Panc1 (cell line): Measurements from ENCODE around the gene LIPI. TPM values are rescaled to one million over a fixed set of nuclear protein-coding genes. Genes with fewer than 3 reads are reported as not detected.

Source experiments
- ATAC-seq: fragments of 200-7000 bp; cut with Tn5 transposase; 2 replicates; pipeline ENCODE4 v1.9.1; 2020; ENCODE audit warnings: mild to moderate bottlenecking, moderate library complexity
- BruUV-seq: library from RNA; stranded (reverse); fragments of 400-500 nt; replicated peaks from 2 replicates; lab custom pipeline; 2021; lab: Mats Ljungman, UMichigan
- CTCF ChIA-PET: fragments of 300-600 bp; sonication (Branson Sonifier 250); formaldehyde crosslinking; loops from one replicate; lab custom pipeline; 2022; ENCODE audit warnings: antibody characterized with exemption; lab: Charles Lee
- POLR2A ChIA-PET: fragments of 300-600 bp; sonication (Branson Sonifier 250); formaldehyde crosslinking; loops from one replicate; lab custom pipeline; 2022; ENCODE audit warnings: antibody characterized with exemption; lab: Charles Lee
- DNase-seq: peaks from one replicate; pipeline ENCODE4 v3.0.0-alpha.2; 2010; ENCODE audit warnings: low read depth, low spot score
- H3K27ac ChIP-seq: 2 replicates; pipeline ENCODE4 v1.5.1; 2011; ENCODE audit warnings: mild to moderate bottlenecking, low read length, inconsistent platforms
- H3K27me3 ChIP-seq: fragments of 200-500 bp; sonication (Bioruptor generic); 2 replicates; pipeline ENCODE4 v1.6.0; 2014; ENCODE audit warnings: low read length, inconsistent platforms; ENCODE audit not compliant: control insufficient read depth, insufficient read depth
- H3K36me3 ChIP-seq: fragments of 200-500 bp; sonication (Bioruptor generic); 2 replicates; pipeline ENCODE4 v1.5.1; 2014; ENCODE audit warnings: inconsistent platforms, mild to moderate bottlenecking, low read length, moderate library complexity; ENCODE audit not compliant: control insufficient read depth, insufficient read depth
- H3K4me1 ChIP-seq: 2 replicates; pipeline ENCODE4 v1.5.1; 2011; ENCODE audit warnings: inconsistent platforms, mild to moderate bottlenecking, low read length, moderate library complexity; ENCODE audit not compliant: control insufficient read depth, insufficient read depth
- H3K4me3 ChIP-seq, 2 experiments: 2 replicates each; pipeline ENCODE4 v1.5.1; 2011 to 2012; ENCODE audit warnings: low read depth in 2 of 2, low read length in 2 of 2, mild to moderate bottlenecking in 2 of 2, inconsistent platforms in 1 of 2, moderate library complexity in 1 of 2
- H3K9me3 ChIP-seq: fragments of 200-500 bp; sonication (Bioruptor generic); 2 replicates; pipeline ENCODE4 v1.5.1; 2014; ENCODE audit warnings: low read depth, mild to moderate bottlenecking, inconsistent platforms, low read length, moderate library complexity; ENCODE audit not compliant: control insufficient read depth, insufficient read depth
- CTCF ChIP-seq: fragments of 450-650 bp; IDR thresholded peaks from 2 replicates; pipeline ENCODE4 v1.5.1; 2017; ENCODE audit warnings: mild to moderate bottlenecking
- POLR2AphosphoS5 ChIP-seq: IDR thresholded peaks from 2 replicates; pipeline ENCODE4 v1.6.1; 2012; ENCODE audit warnings: mild to moderate bottlenecking, low read depth, low read length, moderate library complexity
- SIN3A ChIP-seq: IDR thresholded peaks from 2 replicates; pipeline ENCODE4 v1.6.1; 2012; ENCODE audit warnings: low read depth, mild to moderate bottlenecking, low read length, moderate library complexity, borderline replicate concordance; ENCODE audit not compliant: insufficient read depth
- TCF7L2 ChIP-seq: IDR thresholded peaks from 2 replicates; pipeline ENCODE4 v1.6.1; 2011; ENCODE audit warnings: mild to moderate bottlenecking, low read depth, low read length, inconsistent platforms
- in situ Hi-C: cut with HindIII; loops from 2 replicates; pipeline ENCODE4 v1.10.0; 2016; ENCODE audit warnings: low sequenced_read_pairs, low pct_unique_long_range_greater_than_20kb
- intact Hi-C: fragments of 100-400 bp; cut with micrococcal nuclease; formaldehyde crosslinking; loops from one replicate; pipeline ENCODE4 v1.10.0; 2022; ENCODE audit not compliant: unreplicated experiment
- total RNA-seq: library from RNA; stranded (reverse); gene quantifications from one replicate; pipeline ENCODE4 v1.2.1, GENCODE V29; 2021; ENCODE audit not compliant: unreplicated experiment
- TF ChIP-seq, protein P1 (sequence below), 2 experiments: IDR thresholded peaks; 2 replicates each; pipeline ENCODE4 v1.6.1; 2011 to 2012; ENCODE audit warnings: low read depth in 2 of 2, control low read depth in 1 of 2, low read length in 1 of 2, mild to moderate bottlenecking in 1 of 2, moderate library complexity in 1 of 2; ENCODE audit not compliant: insufficient read depth in 1 of 2

The LIPI gene
- total RNA-seq, 1 experiment from 2014 or later = not detected

GRCh38 chr21:14243461-14243860 lies 32.7 kb upstream of the LIPI start:
- TF ChIP-seq TCF7L2 (no peak), SIN3A (no peak), CTCF (no peak), POLR2AphosphoS5 (no peak)
- TF ChIP-seq, protein P1, sequence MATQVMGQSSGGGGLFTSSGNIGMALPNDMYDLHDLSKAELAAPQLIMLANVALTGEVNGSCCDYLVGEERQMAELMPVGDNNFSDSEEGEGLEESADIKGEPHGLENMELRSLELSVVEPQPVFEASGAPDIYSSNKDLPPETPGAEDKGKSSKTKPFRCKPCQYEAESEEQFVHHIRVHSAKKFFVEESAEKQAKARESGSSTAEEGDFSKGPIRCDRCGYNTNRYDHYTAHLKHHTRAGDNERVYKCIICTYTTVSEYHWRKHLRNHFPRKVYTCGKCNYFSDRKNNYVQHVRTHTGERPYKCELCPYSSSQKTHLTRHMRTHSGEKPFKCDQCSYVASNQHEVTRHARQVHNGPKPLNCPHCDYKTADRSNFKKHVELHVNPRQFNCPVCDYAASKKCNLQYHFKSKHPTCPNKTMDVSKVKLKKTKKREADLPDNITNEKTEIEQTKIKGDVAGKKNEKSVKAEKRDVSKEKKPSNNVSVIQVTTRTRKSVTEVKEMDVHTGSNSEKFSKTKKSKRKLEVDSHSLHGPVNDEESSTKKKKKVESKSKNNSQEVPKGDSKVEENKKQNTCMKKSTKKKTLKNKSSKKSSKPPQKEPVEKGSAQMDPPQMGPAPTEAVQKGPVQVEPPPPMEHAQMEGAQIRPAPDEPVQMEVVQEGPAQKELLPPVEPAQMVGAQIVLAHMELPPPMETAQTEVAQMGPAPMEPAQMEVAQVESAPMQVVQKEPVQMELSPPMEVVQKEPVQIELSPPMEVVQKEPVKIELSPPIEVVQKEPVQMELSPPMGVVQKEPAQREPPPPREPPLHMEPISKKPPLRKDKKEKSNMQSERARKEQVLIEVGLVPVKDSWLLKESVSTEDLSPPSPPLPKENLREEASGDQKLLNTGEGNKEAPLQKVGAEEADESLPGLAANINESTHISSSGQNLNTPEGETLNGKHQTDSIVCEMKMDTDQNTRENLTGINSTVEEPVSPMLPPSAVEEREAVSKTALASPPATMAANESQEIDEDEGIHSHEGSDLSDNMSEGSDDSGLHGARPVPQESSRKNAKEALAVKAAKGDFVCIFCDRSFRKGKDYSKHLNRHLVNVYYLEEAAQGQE (IDR thresholded peaks at IDR 0.05; ENCODE audit: insufficient read depth in 1 of 2, low read depth in 2 of 2, low read length in 1 of 2) = no peak
- no peaks in the 10 kb centered on the region for H3K9me3 ChIP-seq
- no peaks in the 10 kb centered on the region for H3K36me3 ChIP-seq
- in situ Hi-C loops = no loop called here
- H3K27me3 ChIP-seq = no peaks in the 10 kb centered on the region
- no peak overlapping the region for H3K27ac ChIP-seq
- no peak for DNase-seq
- no peaks in the 10 kb centered on the region for H3K4me1 ChIP-seq
- intact Hi-C loops = no loop called here
- POLR2A ChIA-PET = no interaction called here
- no TSS peak for BruUV-seq
- no peak for ATAC-seq
- no peak overlapping the region for H3K4me3 ChIP-seq
- CTCF ChIA-PET = no interaction called here

- intact Hi-C loops = no loop called here
- Histone ChIP-seq H3K27me3 (no peaks in the 10 kb centered on the region), H3K4me3 (no peak overlapping the region), H3K4me1 (no peaks in the 10 kb centered on the region), H3K27ac (no peak overlapping the region), H3K36me3 (no peaks in the 10 kb centered on the region), H3K9me3 (no peaks in the 10 kb centered on the region)
- in situ Hi-C loops = no loop called here
- no TSS peak for BruUV-seq
- TF ChIP-seq SIN3A = no peak
- TF ChIP-seq, protein P1 (IDR thresholded peaks at IDR 0.05; ENCODE audit: insufficient read depth in 1 of 2, low read depth in 2 of 2, low read length in 1 of 2) = no peak
- DNase-seq = no peak
- ChIA-PET CTCF (no interaction called here), POLR2A (no interaction called here)
- no peak for ATAC-seq
Observed at GRCh38 chr21:14241297-14241696, 30.5 kb upstream of the LIPI start.
